ENCODE data around the gene PELI3.

GRCh38 chr11:66472054-66472453 is 5.3 kb downstream of the PELI3 start:
- no peak for TF ChIP-seq POLR2A (IDR thresholded peaks at IDR 0.05)
- TF ChIP-seq CTCF (IDR thresholded peaks at IDR 0.05) = no peak

Data from testis (tissue), 2 donors.